IMR-90 (cell line): ENCODE data around the gene RAD51B. TPM values are rescaled to one million over a fixed set of nuclear protein-coding genes. Genes with fewer than 3 reads are reported as not detected.
A peak's percentile ranks its signal among the peaks of the same experiment; 100 is the strongest.

Source experiments
- ATAC-seq: fragments of 200-7000 bp; cut with Tn5 transposase; 2 replicates; pipeline ENCODE4 v1.9.1; 2020; ENCODE audit warnings: low read depth, mild to moderate bottlenecking, moderate library complexity
- BruUV-seq: library from RNA; stranded (reverse); fragments of 400-500 nt; replicated peaks from 2 replicates; lab custom pipeline; 2021; lab: Mats Ljungman, UMichigan
- CTCF ChIA-PET: fragments of 300-600 bp; formaldehyde crosslinking; extraction: SDS; loops from one replicate; lab custom pipeline; 2021; ENCODE audit warnings: antibody characterized with exemption; lab: Yijun Ruan, JAX
- POLR2A ChIA-PET: fragments of 300-600 bp; sonication (Branson Sonifier 250); formaldehyde crosslinking; loops from one replicate; lab custom pipeline; 2022; ENCODE audit warnings: antibody characterized with exemption; ENCODE audit not compliant: unreplicated experiment; lab: Charles Lee
- DNase-seq: peaks from one replicate; pipeline ENCODE4 v3.0.0; 2013
- H2AFZ ChIP-seq: replicated peaks from 2 replicates; pipeline ENCODE3; 2013; ENCODE audit warnings: low read length, mild to moderate bottlenecking; ENCODE audit not compliant: poor library complexity
- H2AK5ac ChIP-seq: 2 replicates; pipeline ENCODE4 v1.6.1; 2013; ENCODE audit warnings: low read depth, low read length, inconsistent platforms
- H2AK9ac ChIP-seq: replicated peaks from 2 replicates; pipeline ENCODE3; 2013; ENCODE audit warnings: mild to moderate bottlenecking, low read depth, low read length, moderate library complexity; ENCODE audit not compliant: poor library complexity
- H2BK120ac ChIP-seq: 2 replicates; pipeline ENCODE4 v1.6.1; 2013; ENCODE audit warnings: low read depth, low read length, inconsistent platforms
- H2BK15ac ChIP-seq: 3 replicates; pipeline ENCODE4 v1.6.1; 2013; ENCODE audit warnings: low read depth, low read length, inconsistent platforms
- H2BK20ac ChIP-seq: 2 replicates; pipeline ENCODE4 v1.6.1; 2013; ENCODE audit warnings: low read depth, mild to moderate bottlenecking, inconsistent platforms, low read length, moderate library complexity
- H2BK5ac ChIP-seq: 2 replicates; pipeline ENCODE4 v1.6.1; 2013; ENCODE audit warnings: mild to moderate bottlenecking, low read depth, low read length, inconsistent platforms; ENCODE audit not compliant: poor library complexity, severe bottlenecking
- H3K14ac ChIP-seq: replicated peaks from 2 replicates; pipeline ENCODE4 v1.6.1; 2013; ENCODE audit warnings: low read depth, low read length, inconsistent platforms
- H3K18ac ChIP-seq: 2 replicates; pipeline ENCODE4 v1.6.1; 2013; ENCODE audit warnings: low read depth, low read length, control low read depth
- H3K23ac ChIP-seq: 2 replicates; pipeline ENCODE4 v1.6.1; 2013; ENCODE audit warnings: low read depth, low read length, inconsistent platforms
- H3K27ac ChIP-seq: 2 replicates; pipeline ENCODE4 v1.5.1; 2013; ENCODE audit warnings: mild to moderate bottlenecking, control low read depth, low read length; ENCODE audit not compliant: insufficient read depth
- H3K27me3 ChIP-seq: 2 replicates; pipeline ENCODE4 v1.6.1; 2013; ENCODE audit warnings: low read length; ENCODE audit not compliant: control insufficient read depth, insufficient read depth
- H3K36me3 ChIP-seq: 2 replicates; pipeline ENCODE4 v1.6.1; 2013; ENCODE audit warnings: low read length, mixed read lengths; ENCODE audit not compliant: control insufficient read depth, insufficient read depth
- H3K4ac ChIP-seq: 2 replicates; pipeline ENCODE4 v1.6.1; 2013; ENCODE audit warnings: low read depth, low read length, inconsistent platforms
- H3K4me1 ChIP-seq: 2 replicates; pipeline ENCODE4 v1.6.1; 2013; ENCODE audit warnings: low read length, mixed read lengths; ENCODE audit not compliant: control insufficient read depth, insufficient read depth
- H3K4me2 ChIP-seq: 2 replicates; pipeline ENCODE4 v1.6.1; 2013; ENCODE audit warnings: low read depth, mild to moderate bottlenecking, control low read depth, low read length, moderate library complexity
- H3K4me3 ChIP-seq: 2 replicates; pipeline ENCODE4 v1.5.1; 2013; ENCODE audit warnings: low read depth, mild to moderate bottlenecking, control low read depth, low read length, moderate library complexity; ENCODE audit not compliant: insufficient read depth
- H3K56ac ChIP-seq: 2 replicates; pipeline ENCODE4 v1.6.1; 2013; ENCODE audit warnings: low read length, inconsistent platforms; ENCODE audit not compliant: insufficient read depth; ENCODE audit errors: extremely low read depth
- H3K79me1 ChIP-seq, 2 experiments: 2 replicates each; pipeline ENCODE4 v1.6.1; 2013; ENCODE audit warnings: low read length in 2 of 2, inconsistent platforms in 1 of 2, low read depth in 1 of 2
- H3K9ac ChIP-seq: 2 replicates; pipeline ENCODE4 v1.6.1; 2013; ENCODE audit warnings: low read depth, low read length, control low read depth
- H3K9me1 ChIP-seq: 2 replicates; pipeline ENCODE4 v1.6.1; 2013; ENCODE audit warnings: low read length, inconsistent platforms; ENCODE audit not compliant: insufficient read depth
- H3K9me3 ChIP-seq: 2 replicates; pipeline ENCODE4 v1.6.1; 2013; ENCODE audit warnings: low read length; ENCODE audit not compliant: control insufficient read depth, insufficient read depth
- H4K20me1 ChIP-seq: 2 replicates; pipeline ENCODE4 v1.6.1; 2013; ENCODE audit warnings: low read length, inconsistent platforms; ENCODE audit not compliant: insufficient read depth
- H4K5ac ChIP-seq: 2 replicates; pipeline ENCODE4 v1.6.1; 2013; ENCODE audit warnings: mild to moderate bottlenecking, low read depth, low read length, control low read depth
- H4K8ac ChIP-seq, 2 experiments: 2 replicates each; pipeline ENCODE4 v1.6.1; 2013; ENCODE audit warnings: low read depth in 2 of 2, low read length in 2 of 2, control low read depth in 1 of 2, inconsistent platforms in 1 of 2
- H4K91ac ChIP-seq: 2 replicates; pipeline ENCODE4 v1.6.1; 2013; ENCODE audit warnings: low read depth, low read length, inconsistent platforms; ENCODE audit not compliant: insufficient read depth
- BHLHE40 ChIP-seq: fragments of 150-350 bp; IDR thresholded peaks from 2 replicates; pipeline ENCODE4 v1.6.1; 2016; ENCODE audit warnings: mild to moderate bottlenecking, low read depth, low read length
- CEBPB ChIP-seq: IDR thresholded peaks from 2 replicates; pipeline ENCODE4 v1.6.1; 2012; ENCODE audit warnings: low read depth, low read length, improper control_type of control experiment
- CHD1 ChIP-seq: IDR thresholded peaks from 2 replicates; pipeline ENCODE4 v1.6.1; 2012; ENCODE audit warnings: low read depth, low read length, improper control_type of control experiment
- FOS ChIP-seq: fragments of 150-350 bp; IDR thresholded peaks from 2 replicates; pipeline ENCODE4 v1.6.1; 2016; ENCODE audit warnings: low read depth, low read length
- MAZ ChIP-seq: IDR thresholded peaks from 2 replicates; pipeline ENCODE4 v1.6.1; 2012; ENCODE audit warnings: low read depth, mild to moderate bottlenecking, low read length, improper control_type of control experiment, moderate library complexity, borderline replicate concordance
- NFE2L2 ChIP-seq: fragments of 150-350 bp; IDR thresholded peaks from 2 replicates; pipeline ENCODE4 v1.6.1; 2016; ENCODE audit warnings: low read depth, mild to moderate bottlenecking, low read length
- POLR2A ChIP-seq: IDR thresholded peaks from 2 replicates; pipeline ENCODE4 v1.6.1; 2012; ENCODE audit warnings: mild to moderate bottlenecking, low read depth, low read length
- RAD21 ChIP-seq: IDR thresholded peaks from 2 replicates; pipeline ENCODE4 v1.6.1; 2012; ENCODE audit warnings: low read length, improper control_type of control experiment
- RFX5 ChIP-seq: IDR thresholded peaks from 2 replicates; pipeline ENCODE4 v1.8.0; 2012; ENCODE audit warnings: low read depth, mild to moderate bottlenecking, low read length, moderate library complexity
- SMC3 ChIP-seq: fragments of 150-350 bp; IDR thresholded peaks from 2 replicates; pipeline ENCODE4 v1.6.1; 2016; ENCODE audit warnings: low read depth, mild to moderate bottlenecking, antibody characterized with exemption, low read length, moderate library complexity
- WGBS, 2 experiments: methylation state at CpG; one replicate each; pipeline versions ENCODE4 v1.1.5 to v1.1.7; 2013; ENCODE audit warnings: missing lambda C conversion rate in 2 of 2; ENCODE audit not compliant: insufficient read length in 1 of 2; ENCODE audit errors: extremely low coverage in 2 of 2; 5-methylcytosine and 5-hydroxymethylcytosine counted together
- dilution Hi-C: fragments of 300-500 bp; cut with HindIII; formaldehyde crosslinking; loops from one replicate; pipeline ENCODE4 v1.14.3; 2018; ENCODE audit warnings: low sequenced_read_pairs; ENCODE audit not compliant: unreplicated experiment
- in situ Hi-C: fragments of 300-500 bp; cut with MboI; formaldehyde crosslinking; loops from 3 replicates; pipeline ENCODE4 v1.14.3; 2019; ENCODE audit warnings: low sequenced_read_pairs, inconsistent platforms, mixed read lengths
- intact Hi-C: fragments of 100-400 bp; cut with micrococcal nuclease; formaldehyde crosslinking; loops from 2 replicates; pipeline ENCODE4 v1.10.0; 2022
- polyA plus RNA-seq, 3 experiments: library from polyadenylated mRNA; depleted of rRNA; stranded (reverse); fragments of >200 nt; gene quantifications; 2 replicates each; pipeline ENCODE4 v1.2.3, GENCODE V29; 2012; ENCODE audit warnings: low replicate concordance in 1 of 3
- total RNA-seq: library from RNA; depleted of rRNA; stranded (reverse); fragments of >200 nt; gene quantifications from 2 replicates; pipeline ENCODE4 v1.2.3, GENCODE V29; 2012
- TF ChIP-seq, protein P1 (sequence below): fragments of 150-350 bp; IDR thresholded peaks from 2 replicates; pipeline ENCODE4 v1.6.1; 2017; ENCODE audit warnings: mild to moderate bottlenecking, antibody characterized with exemption, low read length, low read depth
- TF ChIP-seq, protein P2 (sequence below): conservative IDR thresholded peaks from 2 replicates; pipeline ENCODE4 v1.5.1; 2012; ENCODE audit warnings: mild to moderate bottlenecking, low read depth, low read length, improper control_type of control experiment
- TF ChIP-seq, protein P3 (sequence below): fragments of 150-350 bp; IDR thresholded peaks from 2 replicates; pipeline ENCODE4 v1.6.1; 2016; ENCODE audit warnings: low read depth, mild to moderate bottlenecking, low read length, moderate library complexity, borderline replicate concordance

RAD51B gene
- total and polyA plus RNA-seq, 2 of the 4 experiments (the other 2 are of a cell fraction) = 5.1 to 18.8 TPM

DNA sequence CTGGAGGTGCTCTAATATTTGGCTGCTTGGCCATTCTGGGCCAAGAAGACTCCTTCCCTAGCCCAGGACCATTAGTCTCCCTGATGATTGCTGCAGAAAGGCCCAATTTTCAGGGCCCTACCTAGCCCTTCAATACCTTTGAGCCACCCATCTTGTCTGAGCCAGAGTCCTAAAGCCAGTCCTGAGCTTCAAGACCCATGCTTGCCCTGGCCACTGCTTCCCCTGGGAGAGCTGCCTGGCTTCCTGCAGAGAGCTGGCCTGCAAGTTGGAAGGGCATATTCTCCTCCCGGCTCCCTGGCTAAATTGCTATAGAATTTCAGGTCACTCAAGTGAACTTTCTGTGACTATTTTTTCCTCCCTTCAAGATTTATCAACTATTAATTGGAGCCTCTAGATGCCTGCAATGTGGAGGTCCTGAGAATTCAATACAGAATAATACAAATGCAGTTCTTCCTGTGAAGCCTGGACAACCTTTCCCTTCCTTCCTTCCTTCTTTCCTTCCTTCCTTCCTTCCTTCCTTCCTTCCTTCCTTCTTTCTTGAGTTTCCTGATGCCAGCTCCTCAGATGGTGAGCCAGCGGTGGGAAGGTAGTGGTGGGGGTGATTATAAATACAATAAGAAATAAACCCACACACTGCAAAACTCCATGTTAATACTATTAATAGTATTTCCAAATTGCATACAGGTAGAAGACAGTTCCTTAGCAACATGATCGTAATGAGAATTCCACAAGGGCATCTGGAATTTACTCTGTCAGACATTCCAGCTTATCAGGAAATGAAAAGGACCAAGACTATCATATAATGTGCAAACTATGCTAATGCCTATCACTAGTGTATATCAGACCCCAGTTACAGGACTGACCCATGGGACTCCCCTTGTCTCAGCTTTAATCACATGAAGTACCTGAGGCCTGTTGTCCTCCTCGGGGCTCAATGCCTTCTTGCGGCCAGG, 865.2 kb downstream of the RAD51B start:
- no peak for DNase-seq
- Histone ChIP-seq H3K27ac (no peak overlapping the region; the same call in 1 of the 2 replicates), H3K9ac (no peak overlapping the region)
- TF ChIP-seq RAD21 (no peak), POLR2A (no peak), NFE2L2 (no peak), CHD1 (no peak), CEBPB (no peak), SMC3 (no peak), MAZ (no peak), RFX5 (no peak), FOS (no peak), BHLHE40 (no peak)
- TF ChIP-seq, protein P1, sequence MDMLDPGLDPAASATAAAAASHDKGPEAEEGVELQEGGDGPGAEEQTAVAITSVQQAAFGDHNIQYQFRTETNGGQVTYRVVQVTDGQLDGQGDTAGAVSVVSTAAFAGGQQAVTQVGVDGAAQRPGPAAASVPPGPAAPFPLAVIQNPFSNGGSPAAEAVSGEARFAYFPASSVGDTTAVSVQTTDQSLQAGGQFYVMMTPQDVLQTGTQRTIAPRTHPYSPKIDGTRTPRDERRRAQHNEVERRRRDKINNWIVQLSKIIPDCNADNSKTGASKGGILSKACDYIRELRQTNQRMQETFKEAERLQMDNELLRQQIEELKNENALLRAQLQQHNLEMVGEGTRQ = no peak
- TF ChIP-seq, protein P2, sequence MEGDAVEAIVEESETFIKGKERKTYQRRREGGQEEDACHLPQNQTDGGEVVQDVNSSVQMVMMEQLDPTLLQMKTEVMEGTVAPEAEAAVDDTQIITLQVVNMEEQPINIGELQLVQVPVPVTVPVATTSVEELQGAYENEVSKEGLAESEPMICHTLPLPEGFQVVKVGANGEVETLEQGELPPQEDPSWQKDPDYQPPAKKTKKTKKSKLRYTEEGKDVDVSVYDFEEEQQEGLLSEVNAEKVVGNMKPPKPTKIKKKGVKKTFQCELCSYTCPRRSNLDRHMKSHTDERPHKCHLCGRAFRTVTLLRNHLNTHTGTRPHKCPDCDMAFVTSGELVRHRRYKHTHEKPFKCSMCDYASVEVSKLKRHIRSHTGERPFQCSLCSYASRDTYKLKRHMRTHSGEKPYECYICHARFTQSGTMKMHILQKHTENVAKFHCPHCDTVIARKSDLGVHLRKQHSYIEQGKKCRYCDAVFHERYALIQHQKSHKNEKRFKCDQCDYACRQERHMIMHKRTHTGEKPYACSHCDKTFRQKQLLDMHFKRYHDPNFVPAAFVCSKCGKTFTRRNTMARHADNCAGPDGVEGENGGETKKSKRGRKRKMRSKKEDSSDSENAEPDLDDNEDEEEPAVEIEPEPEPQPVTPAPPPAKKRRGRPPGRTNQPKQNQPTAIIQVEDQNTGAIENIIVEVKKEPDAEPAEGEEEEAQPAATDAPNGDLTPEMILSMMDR = no peak
- TF ChIP-seq, protein P3, sequence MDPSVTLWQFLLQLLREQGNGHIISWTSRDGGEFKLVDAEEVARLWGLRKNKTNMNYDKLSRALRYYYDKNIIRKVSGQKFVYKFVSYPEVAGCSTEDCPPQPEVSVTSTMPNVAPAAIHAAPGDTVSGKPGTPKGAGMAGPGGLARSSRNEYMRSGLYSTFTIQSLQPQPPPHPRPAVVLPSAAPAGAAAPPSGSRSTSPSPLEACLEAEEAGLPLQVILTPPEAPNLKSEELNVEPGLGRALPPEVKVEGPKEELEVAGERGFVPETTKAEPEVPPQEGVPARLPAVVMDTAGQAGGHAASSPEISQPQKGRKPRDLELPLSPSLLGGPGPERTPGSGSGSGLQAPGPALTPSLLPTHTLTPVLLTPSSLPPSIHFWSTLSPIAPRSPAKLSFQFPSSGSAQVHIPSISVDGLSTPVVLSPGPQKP = no peak

More for the DNA sequence above, 865.2 kb downstream of the RAD51B start:
- H2BK15ac ChIP-seq = peak overlapping the region; percentile 97; the same call in 2 of the 3 replicates
- ChIA-PET POLR2A (interaction anchor here (0.6 to 1.9 kb wide), 3 partner anchors 107 to 1780 kb away, joined by 3 to 7 read pairs (median 6); no protein-coding TSS in a partner anchor), CTCF (interaction anchor here (0.6 to 0.7 kb wide), 2 partner anchors 13 to 777 kb away, joined by 3 read pairs; no protein-coding TSS in a partner anchor)
- no peak overlapping the region for H3K4me2 ChIP-seq
- H4K5ac ChIP-seq = 0 out of 2 replicates have a peak overlapping the region, but pooled peaks have one; percentile 1
- H3K9me3 ChIP-seq = no peaks in the 10 kb centered on the region
- H3K4me3 ChIP-seq = no peak overlapping the region
- no peak overlapping the region for H2AFZ ChIP-seq
- H3K23ac ChIP-seq = peak overlapping the region; percentile 43; the same call in 1 of the 2 replicates
- H3K4ac ChIP-seq = peak overlapping the region; percentile 96
- H2BK120ac ChIP-seq = peak overlapping the region; percentile 99
- peaks cover 43% of the 10 kb centered on the region for H3K9me1 ChIP-seq
- no CpG with 5 or more reads among the region's 5 CpGs for WGBS, 2 experiments
- dilution Hi-C loops = no loop called here
- H2AK9ac ChIP-seq = peak overlapping the region; percentile 62
- no TSS peak for BruUV-seq
- no peak for ATAC-seq
- H3K27me3 ChIP-seq = no peaks in the 10 kb centered on the region
- H3K4me1 ChIP-seq = peaks cover 44% of the 10 kb centered on the region
- H4K91ac ChIP-seq = peak overlapping the region; percentile 85
- peak overlapping the region; percentile 52 to 90; a peak in 3 of 4 replicates for H4K8ac ChIP-seq
- H3K14ac ChIP-seq = peak overlapping the region; percentile 85
- intact Hi-C loops = loop anchor here (5.0 to 10.0 kb wide), 3 partner anchors 140 to 437 kb away; no protein-coding TSS in a partner anchor
- peak overlapping the region; percentile 97 for H2BK20ac ChIP-seq
- H2BK5ac ChIP-seq = peak overlapping the region; percentile 65
- H3K56ac ChIP-seq = no peak overlapping the region
- H3K79me1 ChIP-seq = peaks cover 0 to 22% of the 10 kb centered on the region in 2 experiments; a peak in 1 of 4 replicates
- H3K18ac ChIP-seq = peak overlapping the region; percentile 32; the same call in 1 of the 2 replicates
- H2AK5ac ChIP-seq = peak overlapping the region; percentile 99
- no peaks in the 10 kb centered on the region for H4K20me1 ChIP-seq
- no peaks in the 10 kb centered on the region for H3K36me3 ChIP-seq
- in situ Hi-C loops = no loop called here
